K562 (cell line): ENCODE measurements around the gene INVS. TPM values are rescaled to one million over a fixed set of nuclear protein-coding genes. Genes with fewer than 3 reads are reported as not detected.

ENCODE experiments used
- ATAC-seq: fragments of 200-7000 bp; cut with Tn5 transposase; 3 replicates; pipeline ENCODE4 v1.9.1; 2020; ENCODE audit warnings: moderate library complexity
- BruUV-seq: library from RNA; stranded (reverse); fragments of 400-500 nt; replicated peaks from 2 replicates; lab custom pipeline; 2021; lab: Mats Ljungman, UMichigan
- CTCF ChIA-PET: fragments of 300-600 bp; formaldehyde crosslinking; extraction: SDS; loops from one replicate; lab custom pipeline; 2021; ENCODE audit warnings: low intra/inter-chr PET ratio; lab: Yijun Ruan, JAX
- POLR2A ChIA-PET: fragments of 300-600, 350-650 bp; sonication (Branson Sonifier 250); formaldehyde crosslinking; extraction: SDS; loops from one replicate; lab custom pipeline; 2021; ENCODE audit warnings: antibody characterized with exemption, inconsistent platforms; lab: Yijun Ruan, JAX
- DNase-seq, 4 experiments: peaks; one replicate each; pipeline versions ENCODE4 v3.0.0 to v3.0.0-alpha.2; 2011 to 2018; ENCODE audit warnings: low spot score in 3 of 4, mixed read lengths in 3 of 4; ENCODE audit errors: extremely low read depth in 1 of 4
- FAIRE-seq: peaks from 2 replicates; lab custom pipeline; 2011; peaks lifted over from hg19 to GRCh38; lab: Jason Lieb, UNC
- H2AFZ ChIP-seq: 2 replicates; pipeline ENCODE4 v1.6.0; 2011; ENCODE audit warnings: low read depth, low read length, control low read depth, inconsistent platforms
- H3K27ac ChIP-seq: fragments of 200-600 bp; 3 replicates; pipeline ENCODE4 v1.8.0; 2011; ENCODE audit warnings: low read depth, mild to moderate bottlenecking, control low read depth, inconsistent platforms, low read length, moderate library complexity, mixed read lengths; ENCODE audit errors: extremely low read depth
- H3K27me3 ChIP-seq, 2 experiments: fragments of 300-600 bp in 1 of 2; 2 replicates in 1 of 2; 3 replicates in 1 of 2; pipeline versions ENCODE4 v1.6.0 to v1.8.0; 2011; ENCODE audit warnings: inconsistent platforms in 2 of 2, low read length in 2 of 2, mild to moderate bottlenecking in 1 of 2, mixed read lengths in 1 of 2, moderate library complexity in 1 of 2; ENCODE audit not compliant: control insufficient read depth in 2 of 2, insufficient read depth in 2 of 2
- H3K36me3 ChIP-seq: fragments of 300-600 bp; 3 replicates; pipeline ENCODE4 v1.8.0; 2011; ENCODE audit warnings: mild to moderate bottlenecking, low read length, inconsistent platforms; ENCODE audit not compliant: control insufficient read depth, insufficient read depth
- H3K4me1 ChIP-seq, 2 experiments: fragments of 200-600 bp in 1 of 2; replicated peaks in 1 of 2; 2 replicates in 1 of 2; 3 replicates in 1 of 2; pipeline versions ENCODE4 v1.5.1 to v1.8.0; 2011; ENCODE audit warnings: inconsistent platforms in 2 of 2, low read length in 2 of 2, mild to moderate bottlenecking in 1 of 2, mixed read lengths in 1 of 2, moderate library complexity in 1 of 2; ENCODE audit not compliant: control insufficient read depth in 2 of 2, insufficient read depth in 2 of 2
- H3K4me2 ChIP-seq: 2 replicates; pipeline ENCODE4 v1.6.1; 2011; ENCODE audit warnings: low read length, control low read depth, inconsistent platforms, mixed read lengths; ENCODE audit not compliant: insufficient read depth
- H3K4me3 ChIP-seq: fragments of 200-600 bp; sonication (generic), shearing (Covaris generic); 2 replicates; pipeline ENCODE4 v1.5.1; 2016; ENCODE audit warnings: control low read depth, inconsistent platforms
- H3K79me2 ChIP-seq: fragments of 200-600 bp; 3 replicates; pipeline ENCODE4 v1.8.0; 2011; ENCODE audit warnings: low read length, inconsistent platforms; ENCODE audit not compliant: control insufficient read depth, insufficient read depth
- H3K9ac ChIP-seq, 2 experiments: 2 replicates each; pipeline versions ENCODE4 v1.6.0 to v1.6.1; 2011; ENCODE audit warnings: low read depth in 2 of 2, low read length in 2 of 2, control low read depth in 1 of 2, inconsistent platforms in 1 of 2, mild to moderate bottlenecking in 1 of 2, mixed read lengths in 1 of 2; ENCODE audit not compliant: insufficient read depth in 1 of 2
- H3K9me1 ChIP-seq: one replicate; pipeline ENCODE4 v1.6.0; 2011; ENCODE audit warnings: inconsistent platforms, mild to moderate bottlenecking, low read length, moderate library complexity; ENCODE audit not compliant: control insufficient read depth, insufficient read depth
- H3K9me3 ChIP-seq: replicated peaks from 2 replicates; pipeline ENCODE4 v1.5.1; 2011; ENCODE audit warnings: low read depth, low read length, inconsistent platforms; ENCODE audit not compliant: control insufficient read depth, insufficient read depth
- H4K20me1 ChIP-seq: replicated peaks from 2 replicates; pipeline ENCODE4 v1.6.1; 2011; ENCODE audit warnings: low read length, inconsistent platforms, mixed read lengths; ENCODE audit not compliant: control insufficient read depth, insufficient read depth
- CHCHD3 ChIP-seq: fragments of 250-450 bp; sonication (Bioruptor Pico); IDR thresholded peaks from 2 replicates; pipeline ENCODE4 v2.1.2; 2022; ENCODE audit warnings: mild to moderate bottlenecking
- CTCF ChIP-seq, 3 experiments: IDR thresholded peaks in 2 of 3; conservative IDR thresholded peaks in 1 of 3; 2 replicates each; pipeline ENCODE4 v1.5.1; 2011 to 2012; ENCODE audit warnings: low read length in 3 of 3, mild to moderate bottlenecking in 3 of 3, control low read depth in 2 of 3, improper control_type of control experiment in 1 of 3, inconsistent platforms in 1 of 3, low read depth in 1 of 3, mixed read lengths in 1 of 3, moderate library complexity in 1 of 3; ENCODE audit not compliant: insufficient read depth in 2 of 3
- GABPA ChIP-seq: fragments of 200-800 bp; sonication (Bioruptor generic); conservative IDR thresholded peaks from 2 replicates; pipeline ENCODE4 v1.6.1; 2016; ENCODE audit warnings: low read depth, missing genetic modification characterization, missing compliant biosample characterization
- KAT7 ChIP-seq: sonication (generic); formaldehyde crosslinking; IDR thresholded peaks from 2 replicates; pipeline ENCODE4 v1.8.0; 2022; ENCODE audit warnings: missing genetic modification reagents, mild to moderate bottlenecking, borderline replicate concordance
- MAZ ChIP-seq, 2 experiments: fragments of 450-650 bp in 1 of 2; sonication (generic) in 1 of 2; formaldehyde crosslinking; IDR thresholded peaks in 1 of 2; conservative IDR thresholded peaks in 1 of 2; 2 replicates each; pipeline versions ENCODE4 v1.4.0 to v1.5.0; 2020; ENCODE audit warnings: mild to moderate bottlenecking in 1 of 2, missing genetic modification reagents in 1 of 2
- POLR3G ChIP-seq: IDR thresholded peaks from 2 replicates; pipeline ENCODE4 v1.6.1; 2011; ENCODE audit not compliant: insufficient read length, insufficient replicate concordance; ENCODE audit errors: extremely low read depth
- PTRF ChIP-seq: fragments of 450-650 bp; IDR thresholded peaks from 2 replicates; pipeline ENCODE4 v1.6.1; 2016; ENCODE audit warnings: mild to moderate bottlenecking, missing genetic modification characterization, missing compliant biosample characterization
- SMARCC2 ChIP-seq: fragments of 450-650 bp; IDR thresholded peaks from 2 replicates; pipeline ENCODE4 v1.6.1; 2017; ENCODE audit warnings: antibody characterized with exemption, moderate library complexity, mild to moderate bottlenecking, low read depth
- USF1 ChIP-seq: sonication (generic); formaldehyde crosslinking; IDR thresholded peaks from 2 replicates; pipeline ENCODE4 v1.9.0; 2022; ENCODE audit warnings: mild to moderate bottlenecking, missing genetic modification reagents
- ZNF124 ChIP-seq: sonication (generic); formaldehyde crosslinking; IDR thresholded peaks from 2 replicates; pipeline ENCODE4 v1.8.1; 2022; ENCODE audit warnings: missing genetic modification reagents
- ZNF140 ChIP-seq: fragments of 250-450 bp; sonication (Bioruptor Pico); IDR thresholded peaks from 2 replicates; pipeline ENCODE4 v1.8.0; 2021; ENCODE audit warnings: moderate library complexity, mild to moderate bottlenecking, inconsistent platforms
- ZNF586 ChIP-seq: fragments of 450-650 bp; formaldehyde crosslinking; conservative IDR thresholded peaks from 2 replicates; pipeline ENCODE4 v1.4.0; 2020; ENCODE audit warnings: mild to moderate bottlenecking, moderate library complexity
- WGBS: fragments of 100-300 bp; shearing (Covaris generic); methylation state at CpG from one replicate; pipeline ENCODE4 v1.1.6; 2016; ENCODE audit warnings: low coverage, mixed read lengths; ENCODE audit not compliant: insufficient coverage; ENCODE audit errors: missing lambda C conversion rate; 5-methylcytosine and 5-hydroxymethylcytosine counted together
- in situ Hi-C: fragments of 300-500 bp; cut with MboI; formaldehyde crosslinking; loops from 4 replicates; pipeline ENCODE4 v1.15.0; 2018; ENCODE audit warnings: inconsistent platforms, mixed read lengths
- intact Hi-C: fragments of 100-400 bp; cut with micrococcal nuclease; formaldehyde crosslinking; loops from 2 replicates; pipeline ENCODE4 v1.14.2; 2022
- polyA plus RNA-seq, 8 experiments: library from polyadenylated mRNA; depleted of rRNA in 4 of 8; stranded (reverse) in 5 of 8; unstranded in 3 of 8; fragments of >200 nt; fragmentation: Nextera tagmentation in 2 of 8; fragmentation: Illumina TruSeq in 1 of 8; extraction: Ambion mirVana in 2 of 8; extraction: Trizol in 1 of 8; gene quantifications; 2 replicates each; pipeline versions ENCODE4 v1.2.1 to v1.2.3, GENCODE V29; 2011 to 2014; ENCODE audit warnings: inconsistent platforms in 1 of 8, missing spikeins in 1 of 8
- total RNA-seq, 7 experiments: library from RNA; depleted of rRNA in 6 of 7; stranded (reverse); fragments of >200 nt in 6 of 7; fragmentation: Illumina TruSeq in 2 of 7; extraction: Trizol in 2 of 7; gene quantifications; 2 replicates each; pipeline versions ENCODE4 v1.2.1 to v1.2.3, GENCODE V29; 2011 to 2021; ENCODE audit warnings: low replicate concordance in 1 of 7
- TF ChIP-seq, protein P1 (sequence below), 3 experiments: fragments of 200-800 bp in 1 of 3; sonication (Bioruptor generic) in 1 of 3; sonication (generic) in 1 of 3; formaldehyde crosslinking in 1 of 3; IDR thresholded peaks; 2 replicates each; pipeline versions ENCODE4 v1.6.1 to v1.8.0; 2016 to 2022; ENCODE audit warnings: mild to moderate bottlenecking in 2 of 3, missing compliant biosample characterization in 2 of 3, missing genetic modification characterization in 2 of 3, missing genetic modification reagents in 1 of 3

The INVS gene
- total and polyA plus RNA-seq, 9 of the 15 experiments (the other 6 are each of a cell fraction or from before 2014, with no cell fraction given) = 0.77 to 18.5 (median 10.0) TPM

DNA sequence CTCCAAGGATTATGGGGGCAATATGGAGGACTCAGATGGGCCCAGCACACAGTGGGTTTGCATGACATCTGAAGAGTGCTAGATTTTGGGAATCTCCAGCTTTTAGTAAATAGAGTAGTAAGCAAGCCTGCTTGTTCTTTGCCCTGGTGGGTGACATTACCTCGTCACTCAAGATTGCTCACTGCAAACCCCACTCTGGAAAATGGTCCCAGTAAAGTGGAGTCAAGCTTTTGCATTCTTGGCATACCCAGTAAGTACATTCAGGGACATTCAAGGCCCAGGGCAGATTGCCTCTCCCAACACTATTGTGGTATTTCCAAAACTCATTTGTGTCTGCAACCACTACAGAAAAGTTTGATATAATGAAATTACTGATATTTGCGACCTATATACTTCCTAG is 118.5 kb downstream of the INVS start:
- no TSS peak for BruUV-seq
- CTCF ChIA-PET = interaction anchor here (0.7 to 2.5 kb wide), 2 partner anchors 81 to 540 kb away, joined by 3 to 18 read pairs; no protein-coding TSS in a partner anchor
- no peaks in the 10 kb centered on the region for H3K9me3 ChIP-seq
- H3K4me1 ChIP-seq = peaks cover 0 to 12% of the 10 kb centered on the region in 2 experiments; a peak in 2 of 5 replicates
- FAIRE-seq = no peak
- peaks cover 10% of the 10 kb centered on the region; the same call in 1 of the 3 replicates for H3K36me3 ChIP-seq
- 71% methylated on average over 2 of the region's 2 CpGs for WGBS
- no peak overlapping the region for H3K4me3 ChIP-seq
- H4K20me1 ChIP-seq = no peaks in the 10 kb centered on the region
- DNase-seq = no peak
- no peaks in the 10 kb centered on the region for H3K9me1 ChIP-seq
- TF ChIP-seq SMARCC2 (no peak), KAT7 (CRISPR knock-in tag) (no peak), ZNF586 (CRISPR knock-in tag) (no peak), USF1 (CRISPR knock-in tag) (no peak), PTRF (no peak), CHCHD3 (CRISPR knock-in tag) (no peak), MAZ (CRISPR knock-in tag; conservative IDR thresholded peaks at IDR 0.05 in 1 of 2, IDR thresholded peaks at IDR 0.05 in 1 of 2) (no peak), POLR3G (no peak), GABPA (tag) (no peak), ZNF140 (CRISPR knock-in tag) (no peak), ZNF124 (no peak), CTCF (IDR thresholded peaks at IDR 0.05 in 2 of 3, conservative IDR thresholded peaks at IDR 0.05 in 1 of 3; ENCODE audit: insufficient read depth in 2 of 3, low read depth in 1 of 3, low read length in 3 of 3) (no peak)
- TF ChIP-seq, protein P1, sequence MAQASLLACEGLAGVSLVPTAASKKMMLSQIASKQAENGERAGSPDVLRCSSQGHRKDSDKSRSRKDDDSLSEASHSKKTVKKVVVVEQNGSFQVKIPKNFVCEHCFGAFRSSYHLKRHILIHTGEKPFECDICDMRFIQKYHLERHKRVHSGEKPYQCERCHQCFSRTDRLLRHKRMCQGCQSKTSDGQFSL (CRISPR knock-in tag; IDR thresholded peaks at IDR 0.05) = no peak
- TF ChIP-seq, protein P1 (tag; IDR thresholded peaks at IDR 0.05) = no peak
- H3K79me2 ChIP-seq = no peaks in the 10 kb centered on the region
- no peaks in the 10 kb centered on the region for H3K27me3 ChIP-seq
- no peak for ATAC-seq
- intact Hi-C loops (loop anchor here (10.0 kb wide), 2 partner anchors 57 to 1053 kb away; no protein-coding TSS in a partner anchor), in situ Hi-C loops (loop anchor here (10.0 kb wide), 2 partner anchors 93 to 1033 kb away; no protein-coding TSS in a partner anchor)
- POLR2A ChIA-PET = no interaction called here
- H3K4me2 ChIP-seq = no peak overlapping the region
- H2AFZ ChIP-seq = no peak overlapping the region
- H3K9ac ChIP-seq = no peak overlapping the region
- H3K27ac ChIP-seq = no peak overlapping the region
